HepG2 (cell line): ENCODE measurements around the gene CIBAR2.

ENCODE experiments used
- ATF1 ChIP-seq: IDR thresholded peaks from 2 replicates; pipeline ENCODE4 v1.6.1; 2016; ENCODE audit warnings: mild to moderate bottlenecking, control low read depth
- CEBPB ChIP-seq: IDR thresholded peaks from 2 replicates; pipeline ENCODE4 v1.6.1; 2011; ENCODE audit warnings: low read depth, low read length, improper control_type of control experiment, borderline replicate concordance
- FOXA1 ChIP-seq, 2 experiments: fragments of 450-650 bp in 1 of 2; sonication (generic) in 1 of 2; formaldehyde crosslinking in 1 of 2; IDR thresholded peaks; 2 replicates each; pipeline versions ENCODE4 v1.4.0 to v1.6.1; 2016 to 2020; ENCODE audit warnings: missing genetic modification reagents in 1 of 2
- HCFC1 ChIP-seq: fragments of 150-350 bp; IDR thresholded peaks from 2 replicates; pipeline ENCODE4 v1.6.1; 2014; ENCODE audit warnings: low read depth, low read length
- POLR2A ChIP-seq, 2 experiments: IDR thresholded peaks; 2 replicates each; pipeline ENCODE4 v1.6.1; 2011; ENCODE audit warnings: low read depth in 2 of 2, low read length in 2 of 2, mild to moderate bottlenecking in 1 of 2, moderate library complexity in 1 of 2; ENCODE audit not compliant: insufficient read depth in 1 of 2
- POLR2AphosphoS5 ChIP-seq: IDR thresholded peaks from 2 replicates; pipeline ENCODE4 v1.6.1; 2012; ENCODE audit warnings: low read depth, low read length
- RCOR2 ChIP-seq: IDR thresholded peaks from 2 replicates; pipeline ENCODE4 v1.6.1; 2016; ENCODE audit warnings: missing biosample characterization, missing genetic modification reagents
- RFX1 ChIP-seq: fragments of 450-650 bp; IDR thresholded peaks from 2 replicates; pipeline ENCODE4 v1.6.1; 2017
- RFX5 ChIP-seq: IDR thresholded peaks from 2 replicates; pipeline ENCODE4 v1.6.1; 2011; ENCODE audit warnings: low read depth, low read length, improper control_type of control experiment
- TF ChIP-seq, protein P1 (sequence below): sonication (generic); formaldehyde crosslinking; IDR thresholded peaks from 2 replicates; pipeline ENCODE4 v1.5.0; 2020; ENCODE audit warnings: mild to moderate bottlenecking, missing genetic modification reagents, moderate library complexity

DNA sequence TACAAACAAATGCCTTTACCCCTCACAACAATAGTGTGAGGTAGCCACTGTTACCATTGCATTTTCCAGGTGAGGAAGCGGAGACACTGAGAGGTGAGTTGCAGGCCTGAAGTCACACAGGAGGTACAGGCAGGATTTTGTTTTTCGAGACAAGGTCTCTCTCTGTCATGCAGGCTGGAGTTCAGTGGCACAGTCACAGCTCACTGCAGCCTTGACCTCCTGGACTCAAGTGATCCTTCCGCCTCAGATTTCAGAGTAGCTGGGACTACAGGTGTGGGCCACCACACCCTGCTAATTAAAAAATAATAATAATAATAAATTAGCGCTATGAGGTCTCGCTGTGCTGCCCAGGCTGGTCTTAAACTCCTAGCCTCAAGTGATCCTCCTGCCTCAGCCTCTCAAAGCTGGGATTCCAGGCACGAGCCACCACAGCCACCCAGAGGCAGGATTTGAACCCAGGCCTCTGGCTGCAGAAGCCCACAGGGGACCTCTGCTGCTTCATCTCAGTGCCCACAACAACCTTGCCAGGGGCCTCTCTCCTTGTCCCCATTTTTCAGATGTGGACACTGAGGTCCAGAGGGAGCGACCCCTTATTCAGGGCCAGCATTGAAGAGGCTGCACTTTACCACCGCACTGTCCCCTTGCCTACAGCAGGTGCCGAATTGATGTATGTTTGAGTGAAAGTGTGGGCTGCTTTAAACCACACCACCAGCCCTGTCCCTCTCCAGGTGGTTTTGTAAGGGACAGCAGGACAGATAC is 16.0 kb upstream of the CIBAR2 start:
- no peak for TF ChIP-seq ATF1 (CRISPR knock-in tag)
- TF ChIP-seq RFX5, result no peak
- TF ChIP-seq RFX1, result no peak
- TF ChIP-seq CEBPB, result no peak
- TF ChIP-seq FOXA1 (IDR thresholded peaks at IDR 0.05), result no peak
- no peak for TF ChIP-seq FOXA1 (CRISPR knock-in tag; IDR thresholded peaks at IDR 0.05)
- no peak for TF ChIP-seq RCOR2 (CRISPR knock-in tag)
- no peak for TF ChIP-seq HCFC1
- no peak for TF ChIP-seq POLR2A (IDR thresholded peaks at IDR 0.05; ENCODE audit: insufficient read depth in 1 of 2, low read depth in 2 of 2, low read length in 2 of 2)
- TF ChIP-seq, protein P1, sequence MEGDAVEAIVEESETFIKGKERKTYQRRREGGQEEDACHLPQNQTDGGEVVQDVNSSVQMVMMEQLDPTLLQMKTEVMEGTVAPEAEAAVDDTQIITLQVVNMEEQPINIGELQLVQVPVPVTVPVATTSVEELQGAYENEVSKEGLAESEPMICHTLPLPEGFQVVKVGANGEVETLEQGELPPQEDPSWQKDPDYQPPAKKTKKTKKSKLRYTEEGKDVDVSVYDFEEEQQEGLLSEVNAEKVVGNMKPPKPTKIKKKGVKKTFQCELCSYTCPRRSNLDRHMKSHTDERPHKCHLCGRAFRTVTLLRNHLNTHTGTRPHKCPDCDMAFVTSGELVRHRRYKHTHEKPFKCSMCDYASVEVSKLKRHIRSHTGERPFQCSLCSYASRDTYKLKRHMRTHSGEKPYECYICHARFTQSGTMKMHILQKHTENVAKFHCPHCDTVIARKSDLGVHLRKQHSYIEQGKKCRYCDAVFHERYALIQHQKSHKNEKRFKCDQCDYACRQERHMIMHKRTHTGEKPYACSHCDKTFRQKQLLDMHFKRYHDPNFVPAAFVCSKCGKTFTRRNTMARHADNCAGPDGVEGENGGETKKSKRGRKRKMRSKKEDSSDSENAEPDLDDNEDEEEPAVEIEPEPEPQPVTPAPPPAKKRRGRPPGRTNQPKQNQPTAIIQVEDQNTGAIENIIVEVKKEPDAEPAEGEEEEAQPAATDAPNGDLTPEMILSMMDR (CRISPR knock-in tag), result no peak
- no peak for TF ChIP-seq POLR2AphosphoS5
